HepG2 (cell line): ENCODE results near the gene NOP9. TPM values are rescaled to one million over a fixed set of nuclear protein-coding genes. Genes with fewer than 3 reads are reported as not detected.

ENCODE experiments used
- AGO2 ChIP-seq: fragments of 200-400 bp; formaldehyde crosslinking; optimal IDR thresholded peaks from 2 replicates; pipeline ENCODE3; 2017; ENCODE audit warnings: mild to moderate bottlenecking, low read depth, low read length, moderate library complexity
- EEA1 ChIP-seq: sonication (generic); formaldehyde crosslinking; IDR thresholded peaks from 2 replicates; pipeline ENCODE4 v1.5.1; 2020; ENCODE audit warnings: mild to moderate bottlenecking, missing genetic modification reagents, borderline replicate concordance
- FOXM1 ChIP-seq: sonication (generic); formaldehyde crosslinking; IDR thresholded peaks from 2 replicates; pipeline ENCODE4 v1.5.0; 2020; ENCODE audit warnings: missing genetic modification reagents
- HMG20A ChIP-seq: IDR thresholded peaks from 2 replicates; pipeline ENCODE4 v1.6.1; 2016; ENCODE audit warnings: borderline replicate concordance
- HNF1B ChIP-seq: sonication (generic); formaldehyde crosslinking; IDR thresholded peaks from 2 replicates; pipeline ENCODE4 v1.5.1; 2020; ENCODE audit warnings: mild to moderate bottlenecking, moderate library complexity, missing genetic modification reagents
- MEIS2 ChIP-seq: sonication (generic); formaldehyde crosslinking; IDR thresholded peaks from 2 replicates; pipeline ENCODE4 v1.9.0; 2021; ENCODE audit warnings: mild to moderate bottlenecking, missing genetic modification reagents
- MYC ChIP-seq: sonication (generic); formaldehyde crosslinking; IDR thresholded peaks from 2 replicates; pipeline ENCODE4 v1.9.0; 2021; ENCODE audit warnings: missing genetic modification reagents, borderline replicate concordance
- PHF20 ChIP-seq: sonication (generic); formaldehyde crosslinking; IDR thresholded peaks from 2 replicates; pipeline ENCODE4 v1.5.0; 2020; ENCODE audit warnings: mild to moderate bottlenecking, missing genetic modification reagents
- RNF219 ChIP-seq: sonication (generic); formaldehyde crosslinking; IDR thresholded peaks from 2 replicates; pipeline ENCODE4 v1.5.0; 2020; ENCODE audit warnings: mild to moderate bottlenecking, missing genetic modification reagents
- SIN3A ChIP-seq: IDR thresholded peaks from 2 replicates; pipeline ENCODE4 v1.6.1; 2011; ENCODE audit warnings: low read depth, mild to moderate bottlenecking, control low read depth, low read length, borderline replicate concordance
- ZMYM2 ChIP-seq: sonication (generic); formaldehyde crosslinking; IDR thresholded peaks from 2 replicates; pipeline ENCODE4 v1.8.0; 2022; ENCODE audit warnings: mild to moderate bottlenecking, missing genetic modification reagents
- ZNF24 ChIP-seq: fragments of 450-650 bp; IDR thresholded peaks from 2 replicates; pipeline ENCODE4 v1.6.1; 2017; ENCODE audit warnings: antibody characterized with exemption, mild to moderate bottlenecking
- ZNF275 ChIP-seq: sonication (generic); formaldehyde crosslinking; IDR thresholded peaks from 2 replicates; pipeline ENCODE4 v1.8.0; 2022; ENCODE audit warnings: missing genetic modification reagents, mild to moderate bottlenecking, inconsistent platforms, borderline replicate concordance
- ZNF574 ChIP-seq: sonication (generic); formaldehyde crosslinking; IDR thresholded peaks from 2 replicates; pipeline ENCODE4 v1.4.0; 2020; ENCODE audit warnings: missing genetic modification reagents
- ZNF615 ChIP-seq: sonication (generic); formaldehyde crosslinking; IDR thresholded peaks from 2 replicates; pipeline ENCODE4 v1.5.0; 2020; ENCODE audit warnings: mild to moderate bottlenecking, missing genetic modification reagents, borderline replicate concordance
- ZNF777 ChIP-seq: sonication (generic); formaldehyde crosslinking; IDR thresholded peaks from 2 replicates; pipeline ENCODE4 v1.4.0; 2020; ENCODE audit warnings: missing genetic modification reagents
- ZNF781 ChIP-seq: sonication (generic); formaldehyde crosslinking; IDR thresholded peaks from 2 replicates; pipeline ENCODE4 v1.5.1; 2020; ENCODE audit warnings: borderline replicate concordance, mild to moderate bottlenecking, missing genetic modification reagents; ENCODE audit errors: not compliant biosample characterization
- ZSCAN22 ChIP-seq: sonication (generic); formaldehyde crosslinking; IDR thresholded peaks from 2 replicates; pipeline ENCODE4 v1.4.0; 2020; ENCODE audit warnings: mild to moderate bottlenecking, missing genetic modification reagents
- polyA plus RNA-seq, 8 experiments: library from polyadenylated mRNA; depleted of rRNA in 3 of 8; stranded (reverse) in 7 of 8; unstranded in 1 of 8; fragments of >200 nt; fragmentation: Illumina TruSeq in 4 of 8; extraction: Trizol in 4 of 8; gene quantifications; 2 replicates each; pipeline versions ENCODE4 v1.2.1 to v1.2.3, GENCODE V29; 2011 to 2016; ENCODE audit warnings: low read depth in 4 of 8, missing spikeins in 1 of 8, mixed read lengths in 1 of 8; ENCODE audit not compliant: insufficient read depth in 1 of 8
- total RNA-seq, 5 experiments: library from RNA; depleted of rRNA; stranded (reverse); fragments of >200 nt; fragmentation: Illumina TruSeq; extraction: Trizol; gene quantifications; 2 replicates each; pipeline ENCODE4 v1.2.3, GENCODE V29; 2016; ENCODE audit warnings: low read depth in 1 of 5

NOP9 gene
- total and polyA plus RNA-seq, 2 of the 13 experiments (the other 11 are each of a cell fraction or from before 2014, with no cell fraction given), result 24.5 to 61.6 TPM

- TF ChIP-seq MEIS2 (CRISPR knock-in tag) (no peak), RNF219 (no peak), HMG20A (CRISPR knock-in tag) (no peak), ZNF574 (CRISPR knock-in tag) (no peak), PHF20 (CRISPR knock-in tag) (no peak), ZNF781 (CRISPR knock-in tag) (no peak), FOXM1 (no peak), AGO2 (peak; percentile 51), EEA1 (CRISPR knock-in tag) (0 out of 2 replicates have a peak, but pooled peaks have one; percentile 67), ZNF615 (CRISPR knock-in tag) (no peak), ZSCAN22 (CRISPR knock-in tag) (no peak), ZNF275 (CRISPR knock-in tag) (no peak), MYC (CRISPR knock-in tag) (no peak), SIN3A (no peak), HNF1B (CRISPR knock-in tag) (no peak), ZNF777 (no peak), ZMYM2 (CRISPR knock-in tag) (no peak), ZNF24 (no peak)
Measured at GRCh38 chr14:24262821-24263733, 36.6 kb upstream of the NOP9 start, which contains the start of gene TGM1 (continued).
